ENCODE data around the gene AK5.

Gene AK5

GRCh38 chr1:77461691-77462090 lies 179.9 kb downstream of the AK5 start:
- no peak for DNase-seq

GRCh38 chr1:77463216-77463615 lies 181.4 kb downstream of the AK5 start:
- DNase-seq, result no peak

GRCh38 chr1:77465139-77465538 lies 183.3 kb downstream of the AK5 start:
- no peak for DNase-seq

- DNase-seq, result no peak
Measured at GRCh38 chr1:77465922-77466321, 184.1 kb downstream of the AK5 start.

DNA sequence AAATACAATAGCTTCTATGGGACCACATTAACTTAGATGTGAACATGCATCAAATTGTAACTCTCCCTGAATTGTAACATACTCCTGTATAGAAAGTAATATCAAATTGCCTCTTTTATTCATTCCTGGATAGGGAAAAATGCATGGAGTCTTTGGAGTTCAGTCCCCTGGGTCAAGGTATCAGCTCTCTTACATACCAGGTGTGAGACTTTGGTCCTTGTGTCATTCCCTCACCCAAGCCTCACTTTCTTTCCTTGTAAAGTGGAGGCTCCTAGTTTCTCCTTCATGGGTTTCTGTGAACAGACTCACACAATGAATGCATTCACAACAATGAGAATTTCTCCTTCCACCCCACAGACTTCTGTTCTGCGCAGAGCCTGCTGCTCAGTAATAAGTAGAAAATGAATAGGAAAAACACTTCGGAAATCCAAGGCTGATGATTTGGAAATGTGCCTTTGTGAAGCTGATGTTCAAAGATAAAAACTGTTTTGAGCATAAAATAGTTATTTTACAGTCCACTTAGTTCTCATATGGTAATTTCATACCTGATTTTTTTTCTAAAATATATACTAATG lies 185.3 kb downstream of the AK5 start:
- no peak for DNase-seq

GRCh38 chr1:77467741-77468140 lies 185.9 kb downstream of the AK5 start:
- DNase-seq, result no peak

GRCh38 chr1:77468257-77468948 lies 186.6 kb downstream of the AK5 start:
- no peak for DNase-seq

- DNase-seq, result no peak
Measured at GRCh38 chr1:77468949-77469710, 187.3 kb downstream of the AK5 start.

DNA sequence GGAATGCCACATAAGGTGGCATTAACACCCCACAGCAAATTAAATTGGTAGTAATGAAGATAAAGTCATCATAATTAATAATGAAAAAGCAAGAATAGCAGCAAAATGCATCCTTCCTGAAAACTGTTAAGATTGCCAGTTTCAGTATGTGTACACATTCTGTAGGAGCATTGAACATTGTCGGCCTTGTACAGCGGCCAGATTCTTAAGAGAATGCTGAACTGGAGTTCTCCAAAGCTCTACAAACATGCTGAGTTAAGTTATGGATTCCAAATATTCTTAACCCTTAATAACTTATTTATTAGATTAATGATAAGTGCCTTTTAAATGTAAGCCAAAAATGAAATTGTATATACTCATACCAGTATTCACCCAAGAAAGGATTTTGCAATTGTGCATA lies 189.9 kb downstream of the AK5 start:
- no peak for DNase-seq

DNA sequence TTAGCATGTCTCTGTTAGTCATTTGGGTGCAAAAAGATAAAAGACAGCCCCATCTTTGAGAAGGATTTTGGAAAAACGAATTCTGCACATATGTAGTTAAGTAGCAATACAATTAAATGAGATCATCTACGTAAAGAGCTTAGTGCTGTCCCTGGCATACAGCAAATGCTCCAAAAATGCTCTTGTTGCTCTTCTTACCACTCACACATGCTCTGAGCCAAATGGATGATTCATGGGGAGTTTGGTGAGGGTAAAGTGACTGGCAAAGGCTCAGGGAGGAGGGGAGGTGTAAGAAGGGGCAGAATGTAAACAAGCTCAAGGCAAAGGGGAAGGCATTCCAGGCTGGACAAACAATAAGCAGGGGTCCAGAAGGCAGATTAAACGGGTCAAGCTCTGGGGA lies 191.9 kb downstream of the AK5 start:
- no peak for DNase-seq

- no peak for DNase-seq
Measured at GRCh38 chr1:77475641-77476040, 193.8 kb downstream of the AK5 start.

DNA sequence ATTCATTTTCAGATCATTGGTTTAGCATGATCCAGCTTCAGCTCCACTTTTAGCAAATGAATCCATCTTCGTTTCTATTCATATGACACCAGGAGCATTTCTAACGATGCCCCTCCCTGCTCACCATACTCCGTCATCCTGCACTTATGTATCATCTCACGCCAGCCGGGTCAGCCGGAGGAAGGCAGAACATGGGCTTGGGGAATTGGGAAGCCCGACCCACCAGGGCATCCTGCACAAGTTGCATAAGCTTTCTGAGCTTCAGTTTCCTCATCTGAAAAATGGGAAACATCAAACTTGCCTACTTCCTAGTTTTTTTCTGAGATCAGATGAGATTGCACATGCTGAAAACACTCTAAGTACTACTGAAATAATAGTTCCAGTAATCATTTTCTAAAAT lies 194.7 kb downstream of the AK5 start:
- no peak for DNase-seq

GRCh38 chr1:77484334-77484733 lies 202.5 kb downstream of the AK5 start:
- DNase-seq, result no peak

GRCh38 chr1:77484926-77485325 lies 203.1 kb downstream of the AK5 start:
- DNase-seq, result no peak

GRCh38 chr1:77487631-77488030 lies 205.8 kb downstream of the AK5 start:
- no peak for DNase-seq

DNA sequence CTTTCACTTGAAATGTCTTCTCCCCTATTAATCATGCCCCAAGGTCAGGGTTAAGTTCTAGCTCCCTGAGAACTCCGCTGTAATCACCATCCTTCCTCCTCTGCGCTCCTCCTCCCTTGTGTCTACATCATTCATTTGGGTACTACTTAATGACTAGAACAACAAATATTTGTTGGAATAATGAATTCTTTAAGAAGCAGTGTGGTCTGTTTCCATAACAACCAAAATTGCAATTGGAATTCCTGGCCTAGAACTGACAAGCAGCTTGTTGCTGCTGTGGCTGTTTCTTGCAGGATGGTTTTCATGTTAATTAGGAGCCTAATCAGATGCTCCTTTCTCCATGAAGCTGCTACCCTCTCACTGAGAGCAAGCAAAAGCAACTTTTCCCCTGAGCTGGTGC lies 208.1 kb downstream of the AK5 start:
- DNase-seq, result no peak

- DNase-seq, result no peak
Measured at GRCh38 chr1:77494026-77494425, 212.2 kb downstream of the AK5 start.

GRCh38 chr1:77498918-77499317 lies 217.1 kb downstream of the AK5 start:
- no peak for DNase-seq

- DNase-seq, result no peak
Measured at GRCh38 chr1:77499466-77499865, 217.6 kb downstream of the AK5 start.

- DNase-seq, result no peak
Measured at GRCh38 chr1:77504986-77505385, 223.2 kb downstream of the AK5 start.

DNA sequence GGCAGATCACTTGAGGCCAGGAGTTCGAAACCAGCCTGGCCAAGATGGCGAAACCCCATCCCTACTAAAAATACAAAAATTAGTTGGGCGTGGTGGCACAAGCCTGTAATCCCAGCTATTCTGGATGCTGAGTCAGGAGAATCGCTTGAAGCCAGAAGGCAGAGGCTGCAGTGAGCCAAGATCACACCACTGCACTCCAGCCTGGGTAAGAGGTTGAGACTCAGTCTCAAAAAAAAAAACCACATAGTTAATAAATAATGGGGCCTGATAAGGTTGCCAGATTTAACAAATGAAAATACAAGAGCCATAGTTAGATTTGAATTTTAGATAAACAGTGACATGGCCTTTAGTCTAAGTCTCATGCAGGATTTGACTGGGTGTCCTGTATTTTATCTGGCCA lies 225.0 kb downstream of the AK5 start:
- no peak for DNase-seq

- no peak for DNase-seq
Measured at GRCh38 chr1:77509051-77509492, 227.3 kb downstream of the AK5 start.

GRCh38 chr1:77509898-77510297 lies 228.1 kb downstream of the AK5 start:
- DNase-seq, result no peak

DNA sequence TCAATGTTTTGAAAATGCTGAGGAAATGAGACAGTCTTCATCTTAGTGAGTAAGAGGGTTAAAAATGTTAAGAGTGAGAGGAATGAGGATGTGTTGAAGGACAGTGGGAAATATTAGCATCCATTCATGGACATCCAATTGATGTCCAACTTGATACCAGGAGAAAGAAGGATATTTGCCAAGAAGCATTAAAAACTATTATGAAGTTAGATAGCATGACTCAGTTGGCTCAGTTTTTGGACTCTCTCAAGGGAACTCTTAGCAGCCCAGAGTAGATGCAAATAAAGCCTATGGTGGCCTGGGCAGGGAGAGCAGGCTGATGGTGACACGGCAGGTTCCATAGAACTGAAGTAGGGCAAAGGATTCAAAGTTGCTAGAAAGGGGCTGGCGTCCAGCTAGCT lies 229.6 kb downstream of the AK5 start:
- DNase-seq, result no peak

Data from activated CD4-positive, alpha-beta T cell treated with anti-CD3 and anti-CD28 coated beads, Interleukin-10, Interleukin-2, amounts not matched to agents 100 ng/mL and 50 ng/mL, durations not matched to agents 16 hours and 8 hours (primary cell).